GM18907 (cell line): ENCODE measurements around the gene OPCML.

Source experiments
- ATAC-seq: cut with Tn5 transposase; IDR thresholded peaks from one replicate; pipeline ENCODE4 v1.9.1; 2021; ENCODE audit warnings: mild to moderate bottlenecking, moderate library complexity; ENCODE audit not compliant: unreplicated experiment

OPCML gene

GRCh38 chr11:132610216-132610615 is 922.1 kb downstream of the OPCML start:
- no peak for ATAC-seq

- no peak for ATAC-seq
These were observed 924.7 kb downstream of the OPCML start for GRCh38 chr11:132607575-132607974.

DNA sequence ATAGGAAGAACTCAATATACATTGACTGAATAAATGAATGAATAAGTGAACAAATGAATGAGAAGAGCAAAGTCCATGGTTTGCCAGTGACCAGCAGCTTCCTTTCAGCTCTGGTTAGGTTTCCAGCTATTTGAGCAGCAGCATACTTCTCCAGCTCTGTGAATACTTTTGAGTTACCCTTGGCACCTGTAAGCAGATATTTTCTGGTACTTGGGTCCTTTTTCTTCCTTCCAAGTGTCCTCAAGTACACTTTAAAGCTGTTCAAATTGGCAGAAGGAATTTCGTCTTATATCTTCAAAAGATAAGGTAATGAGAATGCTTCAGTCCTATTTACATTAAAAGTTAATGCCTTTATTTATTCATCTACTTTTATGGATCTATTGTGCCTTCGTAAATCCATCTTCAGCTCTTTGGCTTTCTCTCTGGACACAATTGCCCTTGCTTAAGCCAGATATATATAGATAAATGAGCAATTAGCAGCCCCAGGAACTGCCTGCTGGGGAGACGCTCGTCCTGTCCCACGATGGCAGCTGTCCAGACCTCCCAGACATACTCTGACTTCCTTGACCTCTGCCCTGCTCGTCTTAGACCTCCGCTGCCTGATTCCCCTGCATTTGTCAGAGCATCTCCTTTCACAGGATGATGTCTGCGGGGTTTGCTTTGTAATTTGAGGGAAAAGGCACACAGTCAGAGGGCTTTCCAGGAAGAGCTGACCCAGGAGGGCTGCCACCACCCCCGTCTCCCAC is 926.3 kb downstream of the OPCML start:
- ATAC-seq: no peak

GRCh38 chr11:132604431-132604830 is 927.9 kb downstream of the OPCML start:
- ATAC-seq: no peak

GRCh38 chr11:132601875-132602274 is 930.4 kb downstream of the OPCML start:
- no peak for ATAC-seq

DNA sequence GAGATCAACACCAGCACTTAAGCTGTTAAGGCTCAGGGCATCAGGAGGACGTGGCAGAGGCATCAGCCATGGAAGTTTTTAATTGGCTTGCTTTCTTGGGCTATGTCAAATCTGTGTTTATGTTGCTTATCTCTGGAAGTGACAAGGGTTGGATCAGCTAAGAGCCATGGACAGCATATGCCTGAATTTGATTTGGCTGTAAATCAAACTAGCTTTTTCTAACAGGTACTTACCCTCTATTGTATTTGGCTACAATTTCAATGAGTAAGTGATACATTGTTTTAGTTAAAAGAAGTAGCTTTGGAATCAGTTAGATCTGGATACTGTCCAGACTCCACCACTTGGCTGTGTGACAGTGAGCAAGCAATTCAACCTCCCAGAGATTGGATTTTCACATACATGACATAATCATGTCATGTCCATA is 936.6 kb downstream of the OPCML start:
- ATAC-seq: no peak

- ATAC-seq: no peak
These were observed 937.1 kb downstream of the OPCML start for GRCh38 chr11:132595246-132595645.

DNA sequence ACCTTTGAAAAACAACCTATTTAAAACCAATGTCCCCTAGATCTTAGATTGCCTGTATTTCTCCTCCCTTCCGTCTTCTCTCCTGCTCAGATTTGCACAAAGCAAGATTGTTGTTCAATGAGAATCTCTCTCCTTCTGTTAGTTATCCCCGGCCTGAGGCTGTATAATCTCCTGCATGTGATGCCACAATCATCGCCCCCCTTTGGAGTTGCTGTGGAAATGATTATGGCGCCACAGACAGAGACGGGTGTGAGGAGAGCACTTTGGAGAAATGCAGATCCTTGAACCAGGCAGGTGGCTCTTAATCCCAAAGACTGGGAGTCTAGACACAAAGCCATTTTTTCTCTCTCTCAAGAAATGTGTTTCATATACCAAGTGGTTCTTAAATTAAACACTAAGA is 941.3 kb downstream of the OPCML start:
- ATAC-seq: no peak

DNA sequence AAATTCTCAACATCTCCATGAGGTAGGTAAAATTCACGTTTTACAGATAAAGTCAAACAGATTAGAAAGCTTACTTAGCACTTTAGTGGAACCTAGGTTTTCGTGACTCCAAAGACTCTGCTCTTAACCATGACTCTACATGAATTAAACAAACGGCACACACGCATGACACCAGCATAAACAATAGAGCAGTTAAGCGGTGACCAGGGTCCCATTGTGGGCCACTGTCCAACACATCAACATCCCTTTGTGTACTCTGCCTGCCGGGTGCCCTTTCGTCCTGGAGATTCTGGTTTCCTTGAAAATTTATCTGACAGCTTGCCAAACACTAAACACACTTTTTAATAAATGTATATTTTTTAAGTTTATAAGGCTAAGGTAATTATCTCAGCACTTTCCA is 941.7 kb downstream of the OPCML start:
- no peak for ATAC-seq

DNA sequence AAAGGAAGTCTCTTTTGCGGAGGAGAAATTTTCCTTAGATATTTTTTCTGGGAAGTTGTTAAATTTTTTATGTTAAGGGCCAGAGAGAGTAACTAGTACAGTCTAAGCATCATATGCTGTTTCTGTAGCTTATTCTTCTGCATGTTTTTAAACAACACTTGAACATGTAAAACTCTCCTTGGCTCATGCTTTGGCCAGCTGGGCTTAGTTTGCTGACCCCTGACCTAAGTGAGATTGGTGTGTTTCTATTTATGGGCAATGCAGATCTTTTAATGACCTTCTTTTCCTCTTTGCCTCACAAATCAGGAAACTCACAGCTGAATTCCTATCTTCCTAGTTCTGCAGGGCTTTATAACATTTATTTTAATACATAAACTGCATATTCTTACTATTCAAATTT is 942.5 kb downstream of the OPCML start:
- ATAC-seq: no peak

- ATAC-seq: no peak
These were observed 943.9 kb downstream of the OPCML start for GRCh38 chr11:132588366-132588765.

GRCh38 chr11:132587716-132588115 is 944.6 kb downstream of the OPCML start:
- ATAC-seq: no peak

DNA sequence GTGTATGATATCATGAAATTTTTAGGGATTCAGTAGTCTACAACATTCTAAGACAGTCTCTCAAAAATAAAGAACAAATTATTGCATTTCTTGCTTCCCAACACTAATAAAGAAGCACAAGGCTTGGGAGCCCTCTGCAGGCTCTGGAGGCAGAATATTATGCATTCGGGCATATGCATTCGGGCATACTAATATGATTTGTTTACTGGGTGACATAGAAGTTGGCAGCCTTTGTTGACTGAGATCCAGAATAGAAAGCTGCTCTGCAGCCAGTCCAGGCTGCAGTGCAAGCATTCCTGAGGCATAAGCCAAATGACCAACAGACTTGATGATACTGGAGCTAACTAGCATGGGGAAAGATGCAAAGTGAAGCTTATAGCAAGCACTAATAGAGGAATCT is 945.5 kb downstream of the OPCML start:
- ATAC-seq: no peak

DNA sequence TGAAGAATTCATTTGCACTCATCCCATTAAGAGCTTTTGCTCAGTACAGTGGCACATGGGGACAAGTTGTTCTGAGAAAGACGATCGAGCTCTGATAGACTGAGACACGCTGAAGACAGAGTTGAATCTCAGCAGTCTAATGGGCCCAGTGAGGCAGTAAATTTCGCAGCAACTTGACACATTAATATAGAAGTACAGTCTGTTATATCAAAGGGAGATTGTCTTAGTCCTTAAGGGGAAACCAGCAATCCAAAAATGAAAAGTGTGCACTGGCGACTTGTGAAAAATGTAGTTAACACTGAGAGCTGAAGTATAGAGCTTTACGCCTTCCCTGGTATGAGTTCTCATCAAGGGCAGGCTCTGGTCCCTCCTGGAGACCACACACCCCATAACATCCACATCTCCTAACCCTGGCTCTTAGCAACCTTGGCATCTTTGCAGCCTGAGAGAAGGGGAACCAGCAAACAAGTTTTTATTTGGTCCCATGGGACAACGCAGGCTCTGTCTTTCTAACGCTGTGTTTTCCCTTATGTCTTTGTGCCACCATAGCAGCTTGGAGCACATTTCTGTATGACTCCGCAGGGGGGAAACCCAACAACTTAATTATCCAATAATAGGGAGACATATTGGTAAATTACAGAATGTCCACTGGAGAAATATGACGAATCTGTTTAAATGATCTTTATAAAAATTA is 952.5 kb downstream of the OPCML start:
- ATAC-seq: no peak

- ATAC-seq: no peak
These were observed 953.2 kb downstream of the OPCML start for GRCh38 chr11:132579136-132579535.

GRCh38 chr11:132578580-132578979 is 953.7 kb downstream of the OPCML start:
- no peak for ATAC-seq

GRCh38 chr11:132576706-132577105 is 955.6 kb downstream of the OPCML start:
- no peak for ATAC-seq

DNA sequence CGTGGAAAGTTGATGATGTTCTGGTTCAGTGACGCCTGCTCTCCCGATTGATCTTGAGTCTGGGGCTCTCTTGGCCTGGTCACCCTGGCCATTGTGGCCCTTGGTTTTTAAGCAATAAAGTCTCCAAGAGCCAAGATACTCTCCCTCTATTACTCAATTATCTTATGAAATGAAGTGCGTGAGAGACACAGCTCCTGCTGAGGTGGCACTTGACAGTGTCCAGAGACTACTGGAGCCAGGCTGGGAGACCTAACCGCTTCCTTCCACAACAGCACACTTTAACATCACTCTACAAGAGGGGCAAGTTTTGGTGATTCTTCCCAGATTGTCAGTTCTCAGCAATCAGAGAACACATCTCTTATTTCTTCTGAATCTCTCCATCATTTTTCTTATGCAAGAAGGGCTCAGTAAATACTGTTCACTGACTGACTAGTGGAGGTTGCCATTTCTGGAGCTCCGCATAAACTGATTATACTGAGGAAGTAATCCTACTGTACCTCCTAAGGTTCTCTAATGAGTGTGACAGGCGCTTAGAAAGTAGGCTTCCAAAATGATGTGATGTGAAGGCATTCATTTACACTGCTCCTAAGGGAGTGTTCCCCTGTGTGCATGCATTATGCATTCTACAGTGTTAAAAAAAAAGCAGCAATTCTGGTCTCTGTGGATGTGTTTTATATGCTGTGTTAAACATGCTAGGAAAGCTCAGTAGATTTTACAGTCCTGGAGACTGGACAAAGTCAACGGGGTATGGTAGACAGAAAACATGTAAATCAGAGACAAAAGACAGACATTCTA is 968.0 kb downstream of the OPCML start:
- no peak for ATAC-seq

- no peak for ATAC-seq
These were observed 969.3 kb downstream of the OPCML start for GRCh38 chr11:132563050-132563449.

DNA sequence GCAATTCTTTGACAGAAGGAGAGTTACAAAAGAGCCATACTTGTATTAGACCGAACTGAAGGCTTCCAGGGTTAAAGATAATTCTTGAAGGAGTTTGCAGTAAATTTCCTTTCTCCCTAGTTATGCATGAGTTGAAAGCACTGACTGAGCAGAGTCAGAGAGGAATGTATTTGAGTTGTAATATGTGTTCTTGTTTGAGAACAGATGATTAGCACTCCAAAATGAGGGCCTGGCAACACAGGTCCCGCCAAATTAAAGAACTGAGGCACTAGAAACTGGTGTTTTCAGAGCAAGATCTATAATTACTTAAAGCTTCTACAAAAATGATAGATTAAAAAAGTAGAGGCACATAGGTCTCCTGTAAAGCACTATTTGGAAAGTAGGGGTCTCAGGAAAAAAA is 970.4 kb downstream of the OPCML start:
- ATAC-seq: no peak

- no peak for ATAC-seq
These were observed 972.8 kb downstream of the OPCML start for GRCh38 chr11:132559331-132560036.
